ENCODE measurements around the gene TRMT10C.

DNA sequence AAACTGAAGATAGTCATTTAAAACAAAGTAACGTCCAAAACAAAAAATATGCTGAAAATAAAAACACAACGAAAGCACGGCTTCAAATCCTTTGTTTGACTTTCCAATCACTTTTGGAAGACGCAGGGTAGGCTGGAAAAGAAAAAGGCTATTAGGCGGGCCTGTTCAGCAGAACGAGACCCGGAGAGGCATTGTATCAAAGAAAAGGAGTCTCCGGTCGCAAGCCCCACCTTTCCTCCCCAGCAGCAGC, 49.3 kb upstream of the TRMT10C start:
- TF ChIP-seq, protein P1, sequence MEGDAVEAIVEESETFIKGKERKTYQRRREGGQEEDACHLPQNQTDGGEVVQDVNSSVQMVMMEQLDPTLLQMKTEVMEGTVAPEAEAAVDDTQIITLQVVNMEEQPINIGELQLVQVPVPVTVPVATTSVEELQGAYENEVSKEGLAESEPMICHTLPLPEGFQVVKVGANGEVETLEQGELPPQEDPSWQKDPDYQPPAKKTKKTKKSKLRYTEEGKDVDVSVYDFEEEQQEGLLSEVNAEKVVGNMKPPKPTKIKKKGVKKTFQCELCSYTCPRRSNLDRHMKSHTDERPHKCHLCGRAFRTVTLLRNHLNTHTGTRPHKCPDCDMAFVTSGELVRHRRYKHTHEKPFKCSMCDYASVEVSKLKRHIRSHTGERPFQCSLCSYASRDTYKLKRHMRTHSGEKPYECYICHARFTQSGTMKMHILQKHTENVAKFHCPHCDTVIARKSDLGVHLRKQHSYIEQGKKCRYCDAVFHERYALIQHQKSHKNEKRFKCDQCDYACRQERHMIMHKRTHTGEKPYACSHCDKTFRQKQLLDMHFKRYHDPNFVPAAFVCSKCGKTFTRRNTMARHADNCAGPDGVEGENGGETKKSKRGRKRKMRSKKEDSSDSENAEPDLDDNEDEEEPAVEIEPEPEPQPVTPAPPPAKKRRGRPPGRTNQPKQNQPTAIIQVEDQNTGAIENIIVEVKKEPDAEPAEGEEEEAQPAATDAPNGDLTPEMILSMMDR (IDR thresholded peaks at IDR 0.05) = no peak
- TF ChIP-seq MEF2A (IDR thresholded peaks at IDR 0.05; ENCODE audit: borderline replicate concordance, low read depth) = no peak
- no peak for TF ChIP-seq RCOR1 (IDR thresholded peaks at IDR 0.05; ENCODE audit: low read length)
- TF ChIP-seq EP300 (IDR thresholded peaks at IDR 0.05; ENCODE audit: borderline replicate concordance in 1 of 2, low read depth in 1 of 2, low read length in 1 of 2) = no peak
- TF ChIP-seq FOSL2 (IDR thresholded peaks at IDR 0.05; ENCODE audit: borderline replicate concordance, low read depth) = no peak
- TF ChIP-seq RFX5 (IDR thresholded peaks at IDR 0.05; ENCODE audit: low read length) = no peak
- TF ChIP-seq JUND (IDR thresholded peaks at IDR 0.05) = no peak
- no peak for TF ChIP-seq SMC3 (IDR thresholded peaks at IDR 0.05; ENCODE audit: low read depth, low read length)
